Stimulated activated memory B cell treated with anti-CD40 and anti-IgM and Interleukin-4, amounts not matched to agents 10 μg/mL and 1 μg/mL and 100 μg/mL, for 72 hours (primary cell): ENCODE data around the gene CATSPER4.
A peak's percentile ranks its signal among the peaks of the same experiment; 100 is the strongest.

Experiments used
- ATAC-seq: fragments of 150-1000 bp; cut with Tn5 transposase; 2 replicates; pipeline ENCODE4 v1.10.0; 2021
- H3K27ac Mint-ChIP-seq: one replicate; pipeline ENCODE4 v1.8.0; 2022; ENCODE audit warnings: mild to moderate bottlenecking, mixed read lengths
- H3K27me3 Mint-ChIP-seq: one replicate; pipeline ENCODE4 v1.8.0; 2022; ENCODE audit warnings: mixed read lengths
- H3K36me3 Mint-ChIP-seq: one replicate; pipeline ENCODE4 v1.8.0; 2022; ENCODE audit warnings: mixed read lengths
- H3K4me1 Mint-ChIP-seq: one replicate; pipeline ENCODE4 v1.8.0; 2022; ENCODE audit warnings: mixed read lengths
- H3K4me3 Mint-ChIP-seq: one replicate; pipeline ENCODE4 v1.8.0; 2022; ENCODE audit warnings: mild to moderate bottlenecking, moderate library complexity, mixed read lengths
- H3K9me3 Mint-ChIP-seq: one replicate; pipeline ENCODE4 v1.8.0; 2022; ENCODE audit warnings: mixed read lengths

Gene CATSPER4

DNA sequence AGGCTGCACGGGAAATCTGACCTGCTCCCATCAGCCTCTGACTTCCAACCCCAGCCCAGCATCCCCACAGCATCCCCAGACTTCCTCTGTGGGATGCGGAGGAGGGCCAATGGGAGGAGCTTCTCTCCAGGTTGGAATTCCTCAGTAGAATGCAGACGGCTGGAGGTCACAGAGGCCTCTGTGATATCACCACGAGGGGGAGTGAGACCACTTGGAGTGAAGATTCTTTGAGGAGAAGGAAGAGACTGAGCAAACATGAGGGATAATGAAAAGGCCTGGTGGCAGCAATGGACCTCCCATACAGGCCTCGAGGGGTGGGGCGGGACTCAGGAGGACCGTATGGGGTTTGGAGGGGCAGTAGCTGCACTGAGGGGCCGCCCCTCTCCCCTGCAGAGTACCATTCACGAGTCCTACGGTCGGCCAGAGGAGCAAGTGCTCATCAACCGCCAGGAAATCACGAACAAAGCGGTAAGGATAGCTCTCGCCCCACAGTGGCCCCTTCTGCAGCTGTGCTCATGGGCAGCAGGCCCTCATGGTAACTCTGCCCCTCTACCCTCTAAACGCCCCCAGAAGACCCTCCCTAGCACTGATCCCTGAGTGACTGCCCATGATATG lies at the start of gene CATSPER4:
TSS of gene CATSPER4 (plus strand) at position 230 of the 615 bp plus-strand sequence. CDS start at position 256, 26 bp downstream.
- no peaks in the 10 kb centered on the region for H3K36me3 Mint-ChIP-seq
- no peak for ATAC-seq
- no peaks in the 10 kb centered on the region for H3K9me3 Mint-ChIP-seq
- H3K27me3 Mint-ChIP-seq = peaks cover 8% of the 10 kb centered on the region
- no peak within 1 kb of the TSS for H3K27ac Mint-ChIP-seq
- H3K4me3 Mint-ChIP-seq = no peak within 1 kb of the TSS
- no peaks in the 10 kb centered on the region for H3K4me1 Mint-ChIP-seq

DNA sequence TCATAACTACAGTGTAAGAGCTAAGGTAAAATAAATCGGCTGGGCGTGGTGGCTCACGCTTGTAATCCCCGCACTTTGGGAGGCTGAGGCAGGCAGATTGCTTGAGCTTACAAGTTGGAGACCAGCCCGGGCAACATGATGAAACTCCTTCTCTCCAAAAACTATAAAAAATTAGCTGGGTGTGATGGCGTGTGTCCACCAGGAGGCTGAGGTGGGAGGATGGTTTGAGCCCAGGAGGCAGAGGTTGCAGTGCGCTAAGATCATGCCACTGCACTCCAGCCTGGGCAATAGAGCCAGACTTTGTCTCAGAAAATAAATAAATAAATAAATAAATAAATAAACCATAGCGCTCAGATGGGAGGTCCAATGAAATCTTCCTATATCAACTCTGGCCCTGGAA lies 48.2 kb upstream of the CATSPER4 start:
- Mint-ChIP-seq H3K27ac (no peak overlapping the region), H3K4me1 (peaks cover 6% of the 10 kb centered on the region), H3K4me3 (no peak overlapping the region), H3K27me3 (peaks cover 14% of the 10 kb centered on the region), H3K9me3 (no peaks in the 10 kb centered on the region), H3K36me3 (no peaks in the 10 kb centered on the region)
- no peak for ATAC-seq

DNA sequence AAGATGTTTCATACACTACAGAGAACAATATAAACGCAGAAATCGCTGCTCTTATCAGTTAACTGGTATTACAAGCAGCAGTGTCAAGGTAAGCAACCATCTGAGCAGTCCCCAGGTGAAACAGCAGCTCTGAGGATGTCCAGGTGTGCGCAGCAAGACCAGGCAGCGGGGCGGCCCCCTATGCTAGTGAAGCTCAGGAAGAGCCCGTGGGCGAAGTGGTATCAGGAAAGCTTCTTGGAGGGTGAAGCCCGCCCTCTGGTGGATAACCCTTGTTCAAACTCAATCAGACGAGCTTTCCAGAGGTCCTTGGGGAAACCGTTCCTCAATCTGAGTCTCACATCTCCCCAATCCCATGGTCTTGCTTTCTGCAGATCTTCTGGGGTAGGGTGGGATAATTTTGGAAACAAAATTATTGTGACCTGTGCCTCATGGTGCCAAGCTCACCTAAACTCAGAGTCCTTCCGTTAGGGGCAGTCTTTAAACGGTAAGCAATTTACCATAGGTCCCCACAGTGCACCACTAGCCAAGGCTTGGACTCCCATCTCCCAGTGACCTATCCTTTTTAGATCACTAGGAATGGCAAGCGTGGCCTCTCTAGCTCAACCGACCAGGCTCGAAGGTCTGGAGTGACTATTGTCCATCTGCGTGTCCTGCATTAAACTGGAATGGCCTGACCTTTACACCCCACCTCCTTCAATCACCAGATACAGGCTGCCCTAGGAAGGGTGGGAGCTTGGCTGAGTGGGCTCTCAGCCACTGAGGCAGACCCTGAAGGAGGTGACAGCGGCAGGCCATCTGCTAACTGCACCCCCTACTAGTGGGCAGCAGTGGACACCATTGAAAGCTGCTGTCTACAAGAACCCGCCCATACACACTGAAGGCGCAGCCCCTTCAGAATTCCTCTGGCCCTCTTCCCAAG lies 45.1 kb upstream of the CATSPER4 start:
- H3K4me3 Mint-ChIP-seq = no peak overlapping the region
- no peaks in the 10 kb centered on the region for H3K36me3 Mint-ChIP-seq
- peaks cover 43% of the 10 kb centered on the region for H3K27me3 Mint-ChIP-seq
- H3K27ac Mint-ChIP-seq = no peak overlapping the region
- no peaks in the 10 kb centered on the region for H3K9me3 Mint-ChIP-seq
- ATAC-seq = peak; percentile 64
- H3K4me1 Mint-ChIP-seq = peaks cover 6% of the 10 kb centered on the region

DNA sequence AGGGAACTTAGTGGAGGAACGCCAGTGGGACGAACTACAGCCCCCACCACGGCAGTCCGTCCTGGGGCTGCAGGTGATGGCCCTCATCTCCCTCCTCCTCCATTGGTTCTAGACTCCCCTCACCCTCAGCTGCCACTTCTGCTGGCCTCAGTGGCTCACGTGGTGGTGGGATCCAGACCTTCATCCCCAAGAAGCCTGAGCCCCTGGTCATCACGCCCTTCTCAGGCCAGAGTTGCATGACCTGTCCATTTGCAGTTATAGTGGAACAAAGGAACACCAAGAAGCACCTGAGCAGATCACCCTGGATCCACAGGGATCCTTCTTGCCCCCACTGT lies 44.5 kb upstream of the CATSPER4 start:
- H3K27me3 Mint-ChIP-seq = peaks cover 44% of the 10 kb centered on the region
- no peak overlapping the region for H3K27ac Mint-ChIP-seq
- H3K4me1 Mint-ChIP-seq = peaks cover 6% of the 10 kb centered on the region
- H3K36me3 Mint-ChIP-seq = no peaks in the 10 kb centered on the region
- H3K9me3 Mint-ChIP-seq = no peaks in the 10 kb centered on the region
- no peak overlapping the region for H3K4me3 Mint-ChIP-seq
- ATAC-seq = no peak

DNA sequence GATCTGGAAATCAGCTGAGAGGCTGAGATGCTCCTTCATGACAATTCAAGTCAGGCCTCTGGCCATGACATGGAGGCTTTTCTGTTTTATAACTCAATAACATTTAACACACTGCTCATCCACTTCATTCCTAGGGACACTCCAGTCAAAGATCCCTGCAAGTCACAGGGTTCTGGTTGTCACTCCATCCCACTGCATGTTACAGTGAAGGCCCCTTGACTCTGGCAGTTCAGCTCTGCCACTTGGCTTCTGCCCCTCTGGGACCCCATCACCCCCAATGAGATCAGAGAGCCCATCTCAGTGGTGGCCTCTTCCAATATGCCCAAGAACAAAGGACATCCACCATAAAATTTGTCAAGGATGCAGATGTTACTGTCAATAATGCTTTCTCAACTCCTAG lies 41.5 kb upstream of the CATSPER4 start:
- Mint-ChIP-seq H3K36me3 (no peaks in the 10 kb centered on the region), H3K4me1 (peaks cover 6% of the 10 kb centered on the region), H3K27me3 (peaks cover 44% of the 10 kb centered on the region)

DNA sequence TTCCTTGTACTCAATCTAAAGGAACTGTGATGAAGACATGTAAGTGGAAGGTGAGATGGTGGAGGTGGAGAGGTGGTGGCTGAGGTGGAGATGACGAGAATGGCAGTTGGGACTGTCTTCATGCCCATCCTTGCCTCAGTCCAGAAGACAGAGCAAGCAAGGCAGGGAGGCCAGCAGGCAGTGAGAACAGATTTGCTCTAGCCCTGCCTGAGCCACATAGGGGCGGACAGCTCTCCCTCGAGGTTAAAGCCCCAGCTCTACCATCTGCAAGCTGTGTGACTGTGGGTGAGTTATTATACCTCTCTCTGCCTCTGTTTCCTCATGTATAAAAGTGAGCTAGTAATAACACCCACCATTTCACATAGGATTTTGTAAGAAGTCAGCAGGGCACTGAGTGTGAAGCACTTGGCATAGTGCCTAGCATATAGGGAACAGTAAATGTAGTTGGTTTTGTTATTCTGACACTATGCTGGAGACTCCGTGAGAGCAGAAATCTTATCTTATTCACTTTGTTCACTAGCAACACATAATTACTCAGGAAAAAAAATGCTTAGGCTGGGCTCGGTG lies 36.4 kb upstream of the CATSPER4 start:
- no peaks in the 10 kb centered on the region for H3K9me3 Mint-ChIP-seq
- H3K27ac Mint-ChIP-seq = no peak overlapping the region
- ATAC-seq = no peak
- H3K27me3 Mint-ChIP-seq = peaks cover 62% of the 10 kb centered on the region
- H3K4me3 Mint-ChIP-seq = no peak overlapping the region
- H3K4me1 Mint-ChIP-seq = peaks cover 9% of the 10 kb centered on the region
- no peaks in the 10 kb centered on the region for H3K36me3 Mint-ChIP-seq

More for the DNA sequence above, 41.5 kb upstream of the CATSPER4 start:
- ATAC-seq = no peak
- Mint-ChIP-seq H3K4me3 (no peak overlapping the region), H3K27ac (no peak overlapping the region), H3K9me3 (no peaks in the 10 kb centered on the region)

DNA sequence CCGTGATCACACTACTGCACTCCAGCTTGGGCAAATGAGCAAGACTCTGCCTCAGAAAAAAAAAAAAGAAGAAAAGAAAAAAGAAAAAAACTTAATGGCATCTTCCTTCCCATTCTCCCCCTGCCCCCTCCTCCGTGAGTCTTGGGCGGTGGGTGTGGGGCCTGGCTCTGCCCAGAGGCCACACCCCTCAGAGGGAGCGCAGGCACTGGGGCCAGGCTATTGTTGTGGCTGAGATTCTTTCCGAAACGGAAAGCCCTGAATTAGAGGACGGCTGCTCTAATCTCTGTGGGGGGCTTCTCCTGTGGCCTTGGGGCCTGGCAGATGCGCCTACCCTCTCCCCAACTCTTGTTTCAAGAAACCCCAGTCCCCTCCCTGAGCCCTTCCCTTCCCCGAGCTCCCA lies 35.7 kb upstream of the CATSPER4 start:
- Mint-ChIP-seq H3K27me3 (peaks cover 62% of the 10 kb centered on the region), H3K9me3 (no peaks in the 10 kb centered on the region), H3K4me3 (no peak overlapping the region), H3K4me1 (peaks cover 9% of the 10 kb centered on the region), H3K27ac (no peak overlapping the region), H3K36me3 (no peaks in the 10 kb centered on the region)
- ATAC-seq = no peak

DNA sequence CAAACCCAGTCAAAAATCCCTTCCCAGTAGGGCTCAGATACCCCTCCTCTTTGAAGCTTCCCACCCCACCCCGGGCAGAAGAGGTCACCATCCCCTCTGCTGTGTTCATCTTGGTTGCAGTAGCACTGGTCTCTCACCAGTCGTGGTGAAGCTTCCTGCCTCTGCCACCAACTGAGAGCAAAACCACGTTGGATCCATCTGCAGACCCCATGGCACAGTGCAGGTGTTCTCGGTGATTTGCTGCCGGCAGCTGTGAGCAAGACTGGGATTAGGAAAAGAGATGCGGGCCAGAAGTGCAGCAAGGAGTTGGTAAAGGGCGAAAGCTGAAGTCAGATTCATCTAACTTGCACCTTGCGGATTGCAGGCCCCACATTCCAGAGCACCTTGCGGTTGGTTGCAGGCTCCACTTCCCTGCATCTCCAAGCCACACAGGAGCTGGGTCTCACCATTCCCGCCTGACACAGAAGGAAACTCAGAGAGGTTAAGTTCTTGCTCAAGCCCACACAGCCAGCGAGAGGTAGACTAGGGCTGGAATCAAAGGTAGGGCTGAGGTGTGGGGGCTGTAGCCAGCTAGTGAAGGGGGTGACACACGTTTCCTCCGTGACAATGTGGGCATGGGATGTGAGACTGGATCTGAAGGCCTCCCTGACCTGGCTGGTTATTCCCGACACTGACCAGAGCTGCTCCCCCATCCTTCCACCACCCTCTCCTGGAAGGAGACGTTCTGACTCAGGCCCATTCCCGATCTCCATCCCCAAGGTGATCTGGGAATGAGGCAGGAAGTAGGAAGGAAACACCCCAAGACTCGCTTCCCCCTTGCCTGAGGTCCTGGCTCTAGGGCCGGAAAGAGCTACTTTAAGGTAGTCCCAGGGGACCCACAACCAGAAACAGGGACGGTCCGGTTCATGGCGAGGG lies 34.8 kb upstream of the CATSPER4 start:
- ATAC-seq = peak; percentile 28
- H3K36me3 Mint-ChIP-seq = no peaks in the 10 kb centered on the region
- peaks cover 60% of the 10 kb centered on the region for H3K27me3 Mint-ChIP-seq
- H3K4me1 Mint-ChIP-seq = peaks cover 9% of the 10 kb centered on the region
- H3K27ac Mint-ChIP-seq = no peak overlapping the region
- H3K4me3 Mint-ChIP-seq = no peak overlapping the region
- H3K9me3 Mint-ChIP-seq = no peaks in the 10 kb centered on the region

DNA sequence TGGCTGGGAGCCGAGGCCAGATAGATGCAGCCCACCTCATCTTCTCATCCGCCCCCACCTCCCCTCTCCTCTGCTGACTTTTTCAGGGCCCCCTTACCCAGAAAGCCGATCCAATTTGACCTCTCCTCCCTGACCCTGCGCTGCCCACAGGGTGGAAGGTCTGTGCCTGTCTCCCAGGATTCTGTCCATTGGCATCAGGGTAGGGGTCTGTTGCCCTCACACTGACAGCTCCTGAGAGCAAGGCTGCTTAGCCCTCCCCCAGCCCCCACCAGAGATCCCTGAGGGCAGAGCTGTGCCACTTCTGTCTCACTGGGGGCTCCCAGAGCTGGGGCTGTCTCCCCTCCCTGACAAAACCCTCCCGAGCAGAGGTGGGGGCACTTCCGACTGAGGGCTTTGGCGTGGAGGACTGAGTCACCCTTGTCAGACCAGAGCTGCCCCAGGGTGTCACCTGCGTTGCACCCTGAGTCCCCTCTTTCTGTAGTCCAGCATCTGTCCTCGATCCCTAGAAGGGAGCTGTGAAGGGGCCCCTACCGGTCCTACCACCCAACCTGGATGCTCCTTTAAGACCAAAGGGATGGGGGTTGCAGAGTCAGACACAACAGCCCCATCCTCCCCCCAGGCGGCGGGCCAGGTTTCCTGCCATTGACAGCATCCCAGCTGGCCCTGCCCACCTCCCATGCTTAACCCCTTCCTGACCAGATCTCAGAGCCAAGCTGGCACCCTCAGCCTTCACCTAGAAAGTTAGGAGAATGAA lies 33.9 kb upstream of the CATSPER4 start:
- Mint-ChIP-seq H3K36me3 (no peaks in the 10 kb centered on the region), H3K9me3 (no peaks in the 10 kb centered on the region), H3K27me3 (peaks cover 60% of the 10 kb centered on the region), H3K4me3 (no peak overlapping the region), H3K4me1 (peaks cover 9% of the 10 kb centered on the region), H3K27ac (no peak overlapping the region)
- ATAC-seq = no peak

DNA sequence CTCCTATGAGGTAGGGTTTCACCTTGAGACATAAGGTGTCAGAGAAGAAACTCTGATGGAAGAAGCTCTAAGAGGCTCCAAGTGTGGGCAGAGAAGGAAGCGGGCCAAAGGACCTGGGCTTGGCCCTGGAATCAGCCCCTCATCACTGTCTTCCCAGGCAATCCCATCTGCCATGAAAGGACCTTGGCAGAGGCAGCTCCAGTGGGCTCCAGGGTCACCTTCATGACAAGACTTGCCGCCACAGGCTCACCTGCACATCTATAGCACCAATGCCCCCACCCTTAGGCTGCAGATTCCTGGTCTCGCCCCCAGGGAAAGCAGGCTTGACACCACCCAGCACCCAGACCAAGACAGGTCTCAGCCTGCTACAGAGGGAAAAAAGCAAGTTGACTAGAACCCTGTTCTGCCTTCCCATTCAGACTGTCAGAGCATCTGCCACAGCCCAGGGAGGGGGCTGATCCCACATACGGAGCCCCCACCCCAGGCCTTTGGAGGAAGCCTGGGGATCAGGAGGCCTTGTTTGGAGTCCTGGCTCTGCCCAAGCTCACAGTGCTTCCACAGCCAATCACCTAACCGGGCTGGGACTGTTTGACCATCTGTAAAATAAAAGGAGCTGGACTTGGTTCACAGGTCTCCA lies 32.0 kb upstream of the CATSPER4 start:
- no peaks in the 10 kb centered on the region for H3K9me3 Mint-ChIP-seq
- peaks cover 15% of the 10 kb centered on the region for H3K4me1 Mint-ChIP-seq
- no peak for ATAC-seq
- no peak overlapping the region for H3K4me3 Mint-ChIP-seq
- H3K27ac Mint-ChIP-seq = no peak overlapping the region
- H3K36me3 Mint-ChIP-seq = no peaks in the 10 kb centered on the region
- H3K27me3 Mint-ChIP-seq = peaks cover 70% of the 10 kb centered on the region

DNA sequence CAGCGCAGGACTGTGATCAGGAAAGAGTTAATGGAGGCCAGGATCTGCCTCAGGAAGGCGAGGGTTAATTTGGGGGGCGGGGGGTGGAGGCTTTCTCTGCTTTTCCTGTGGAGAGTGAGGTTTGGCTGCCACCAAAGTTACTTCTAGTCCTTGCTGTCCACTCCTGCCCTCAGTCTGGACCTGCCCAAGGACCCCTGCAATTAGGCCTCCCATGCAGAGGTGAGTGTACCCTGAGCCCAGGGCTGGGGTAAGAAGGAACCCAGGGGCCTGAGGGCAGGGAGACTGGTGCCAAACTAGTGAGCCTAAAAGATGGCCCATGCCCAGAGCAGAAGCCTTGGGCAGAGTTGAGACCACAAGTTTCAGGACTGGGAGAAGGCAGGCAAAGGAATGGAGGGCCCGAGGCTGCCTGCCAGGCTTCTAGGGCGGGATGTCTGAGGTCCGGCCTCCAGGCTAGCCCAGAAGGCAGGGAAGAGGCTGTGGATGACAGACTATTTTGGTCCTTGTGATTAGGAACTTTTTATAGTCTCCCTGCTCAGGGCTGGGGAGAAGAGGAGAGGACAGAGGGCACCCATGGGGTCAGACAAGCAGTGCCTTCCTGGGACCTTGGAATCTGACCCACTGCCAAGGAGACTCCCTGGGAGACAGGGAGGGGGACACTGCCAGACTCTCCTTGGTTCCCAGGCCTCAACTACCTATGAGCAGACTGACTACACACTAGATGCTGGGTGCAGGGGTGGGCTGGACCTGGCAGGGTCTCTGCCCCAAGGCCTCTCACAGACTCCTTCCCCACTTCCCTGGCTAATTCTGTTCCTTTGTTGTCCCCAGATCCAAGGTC lies 31.3 kb upstream of the CATSPER4 start, which contains the start of gene FAM110D:
TSS of gene FAM110D (plus strand) at position 172 of the 835 bp plus-strand sequence. CDS start 2,213 bp downstream, outside the sequence.
- H3K36me3 Mint-ChIP-seq = no peaks in the 10 kb centered on the region
- peaks cover 70% of the 10 kb centered on the region for H3K27me3 Mint-ChIP-seq
- H3K4me1 Mint-ChIP-seq = peaks cover 15% of the 10 kb centered on the region
- H3K4me3 Mint-ChIP-seq = no peak within 1 kb of the TSS
- ATAC-seq = no peak
- no peak within 1 kb of the TSS for H3K27ac Mint-ChIP-seq
- no peaks in the 10 kb centered on the region for H3K9me3 Mint-ChIP-seq

DNA sequence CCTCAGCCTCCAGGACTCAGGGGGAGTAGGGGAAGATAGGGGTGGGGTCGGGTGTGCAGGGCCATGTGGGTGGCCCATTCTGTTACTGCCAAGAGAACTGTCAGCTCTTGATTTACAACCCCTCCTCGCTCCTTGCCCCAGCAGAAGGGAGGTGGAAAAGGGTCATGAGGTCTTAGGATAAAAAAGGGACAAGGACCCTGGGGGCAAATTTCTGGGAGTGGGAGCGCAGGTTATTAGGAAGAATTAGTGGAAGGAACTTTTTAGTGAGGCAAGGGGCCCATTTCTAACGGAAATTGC lies 30.7 kb upstream of the CATSPER4 start:
- Mint-ChIP-seq H3K27ac (no peak overlapping the region), H3K36me3 (no peaks in the 10 kb centered on the region), H3K9me3 (no peaks in the 10 kb centered on the region), H3K4me1 (peaks cover 20% of the 10 kb centered on the region), H3K27me3 (peaks cover 65% of the 10 kb centered on the region), H3K4me3 (no peak overlapping the region)
- ATAC-seq = no peak

DNA sequence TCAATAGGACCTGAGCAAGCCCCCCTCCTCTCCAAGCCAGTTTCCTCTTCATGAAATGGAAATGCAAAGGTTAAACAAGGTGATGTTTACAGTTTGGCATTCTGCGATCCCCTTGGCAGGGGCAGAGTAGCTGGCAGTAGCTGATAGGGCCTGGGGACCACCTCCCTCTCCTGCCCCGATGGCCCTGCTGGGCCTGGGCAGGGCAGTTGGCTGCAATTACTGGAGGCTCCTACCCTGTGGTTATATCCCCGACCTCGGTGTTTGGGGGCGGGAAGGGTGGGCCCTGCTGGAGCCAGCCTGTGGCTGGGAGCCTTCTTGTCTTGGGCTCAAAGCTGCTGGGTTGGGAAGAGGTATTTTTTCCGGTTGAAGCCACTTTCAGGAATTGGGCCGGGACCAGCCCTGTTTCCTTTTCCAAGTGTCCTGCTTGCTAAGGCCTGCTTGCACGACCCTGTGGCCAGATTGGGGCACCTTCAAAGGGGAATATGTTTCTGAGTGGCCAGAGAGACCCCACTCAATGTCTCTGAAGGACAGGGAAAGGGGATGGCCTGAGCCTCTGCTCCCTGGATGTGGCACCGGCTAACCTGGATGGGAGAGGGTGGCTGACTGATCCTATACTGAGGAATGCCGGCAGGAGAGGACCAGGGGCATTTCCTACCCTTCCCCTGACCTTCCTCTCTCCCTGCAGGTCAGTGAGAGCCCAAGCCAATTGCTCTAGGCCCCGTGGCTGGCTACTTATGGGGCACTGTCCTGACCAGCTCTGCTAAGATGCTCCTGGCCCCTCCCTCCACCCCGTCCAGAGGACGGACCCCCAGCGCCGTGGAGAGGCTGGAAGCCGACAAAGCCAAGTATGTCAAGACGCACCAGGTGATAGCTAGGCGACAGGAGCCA lies 29.6 kb upstream of the CATSPER4 start:
- H3K36me3 Mint-ChIP-seq = no peaks in the 10 kb centered on the region
- H3K4me3 Mint-ChIP-seq = peak overlapping the region; percentile 26
- peaks cover 22% of the 10 kb centered on the region for H3K4me1 Mint-ChIP-seq
- no peak overlapping the region for H3K27ac Mint-ChIP-seq
- H3K27me3 Mint-ChIP-seq = peaks cover 54% of the 10 kb centered on the region
- no peaks in the 10 kb centered on the region for H3K9me3 Mint-ChIP-seq
- ATAC-seq = no peak
